ENCODE results near the gene PPBP. TPM values are rescaled to one million over a fixed set of nuclear protein-coding genes. Genes with fewer than 3 reads are reported as not detected.

The PPBP gene
- total RNA-seq, 1 experiment from 2014 or later = not detected

DNA sequence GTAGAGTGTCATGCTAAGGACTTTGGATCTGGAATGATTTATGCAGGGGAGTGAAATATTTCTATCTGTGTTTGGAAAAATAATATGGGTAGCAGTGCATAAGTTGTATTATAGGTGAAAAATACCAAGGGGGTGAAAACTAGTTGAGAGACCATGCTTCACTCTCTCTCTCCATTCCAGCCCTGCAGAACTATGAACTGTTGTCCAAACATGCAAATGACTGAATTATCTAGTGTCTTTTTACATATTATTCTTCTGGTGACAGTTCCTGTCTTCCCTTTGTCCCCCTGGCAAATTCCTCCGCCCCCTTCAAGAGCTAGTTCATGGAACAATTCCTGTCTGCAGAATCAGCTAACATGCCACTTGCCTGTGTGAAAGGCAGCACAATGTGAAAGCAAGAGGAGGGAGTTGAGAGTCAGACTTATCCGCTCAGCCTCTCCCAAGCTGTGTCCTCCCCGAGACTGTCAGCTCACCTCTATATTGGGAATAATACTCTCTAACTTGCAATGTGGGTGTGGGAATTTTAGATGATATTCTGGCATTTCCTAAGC, 8.5 kb downstream of the PPBP start:
- Histone ChIP-seq H3K4me3 (replicated peaks in 1 of 2; ENCODE audit: low read depth in 1 of 2, low read length in 2 of 2) (no peak overlapping the region), H3K9ac (ENCODE audit: low read length) (no peak overlapping the region), H4K20me1 (ENCODE audit: insufficient read depth) (no peaks in the 10 kb centered on the region), H3K9me3 (ENCODE audit: control insufficient read depth in 1 of 2, insufficient read depth in 1 of 2, low read depth in 1 of 2, low read length in 2 of 2) (no peaks in the 10 kb centered on the region), H3K79me2 (ENCODE audit: insufficient read depth, low read length) (no peaks in the 10 kb centered on the region), H3K27me3 (ENCODE audit: insufficient read depth, low read length) (no peaks in the 10 kb centered on the region), H3K36me3 (ENCODE audit: control insufficient read depth in 1 of 2, insufficient read depth in 2 of 2, low read length in 2 of 2) (no peaks in the 10 kb centered on the region), H2AFZ (ENCODE audit: low read depth, low read length, poor library complexity, severe bottlenecking) (no peak overlapping the region), H3K4me1 (ENCODE audit: control insufficient read depth in 1 of 2, insufficient read depth in 2 of 2, low read length in 2 of 2) (no peaks in the 10 kb centered on the region), H3K27ac (ENCODE audit: low read depth, low read length) (no peak overlapping the region), H3K9me2 (ENCODE audit: insufficient read depth) (no peaks in the 10 kb centered on the region), H3K4me2 (ENCODE audit: low read length) (no peak overlapping the region)
- BruUV-seq (replicated peaks) = no TSS peak
- TF ChIP-seq TCF7L2 (IDR thresholded peaks at IDR 0.05; ENCODE audit: borderline replicate concordance, extremely low read depth, insufficient read depth, insufficient read length) = no peak
- no peak for TF ChIP-seq YY1 (IDR thresholded peaks at IDR 0.05; ENCODE audit: extremely low read depth, insufficient replicate concordance, low read depth, low read length)
- TF ChIP-seq JUND (IDR thresholded peaks at IDR 0.05) = no peak
- no peak for TF ChIP-seq CEBPB (IDR thresholded peaks at IDR 0.05; ENCODE audit: low read depth)
- TF ChIP-seq, protein P1, sequence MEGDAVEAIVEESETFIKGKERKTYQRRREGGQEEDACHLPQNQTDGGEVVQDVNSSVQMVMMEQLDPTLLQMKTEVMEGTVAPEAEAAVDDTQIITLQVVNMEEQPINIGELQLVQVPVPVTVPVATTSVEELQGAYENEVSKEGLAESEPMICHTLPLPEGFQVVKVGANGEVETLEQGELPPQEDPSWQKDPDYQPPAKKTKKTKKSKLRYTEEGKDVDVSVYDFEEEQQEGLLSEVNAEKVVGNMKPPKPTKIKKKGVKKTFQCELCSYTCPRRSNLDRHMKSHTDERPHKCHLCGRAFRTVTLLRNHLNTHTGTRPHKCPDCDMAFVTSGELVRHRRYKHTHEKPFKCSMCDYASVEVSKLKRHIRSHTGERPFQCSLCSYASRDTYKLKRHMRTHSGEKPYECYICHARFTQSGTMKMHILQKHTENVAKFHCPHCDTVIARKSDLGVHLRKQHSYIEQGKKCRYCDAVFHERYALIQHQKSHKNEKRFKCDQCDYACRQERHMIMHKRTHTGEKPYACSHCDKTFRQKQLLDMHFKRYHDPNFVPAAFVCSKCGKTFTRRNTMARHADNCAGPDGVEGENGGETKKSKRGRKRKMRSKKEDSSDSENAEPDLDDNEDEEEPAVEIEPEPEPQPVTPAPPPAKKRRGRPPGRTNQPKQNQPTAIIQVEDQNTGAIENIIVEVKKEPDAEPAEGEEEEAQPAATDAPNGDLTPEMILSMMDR (IDR thresholded peaks at IDR 0.05 in 2 of 3, conservative IDR thresholded peaks at IDR 0.05 in 1 of 3; ENCODE audit: borderline replicate concordance in 1 of 3, insufficient read depth in 1 of 3, low read depth in 2 of 3, low read length in 2 of 3) = no peak
- no peak for TF ChIP-seq EZH2 (IDR thresholded peaks at IDR 0.05)
- no peak for TF ChIP-seq POLR2AphosphoS5 (IDR thresholded peaks at IDR 0.05; ENCODE audit: low read depth, low read length)
- TF ChIP-seq ELF1 (IDR thresholded peaks at IDR 0.05; ENCODE audit: borderline replicate concordance, low read depth) = no peak
- TF ChIP-seq, protein P2, sequence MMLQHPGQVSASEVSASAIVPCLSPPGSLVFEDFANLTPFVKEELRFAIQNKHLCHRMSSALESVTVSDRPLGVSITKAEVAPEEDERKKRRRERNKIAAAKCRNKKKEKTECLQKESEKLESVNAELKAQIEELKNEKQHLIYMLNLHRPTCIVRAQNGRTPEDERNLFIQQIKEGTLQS (IDR thresholded peaks at IDR 0.05) = no peak
- TF ChIP-seq SRF (IDR thresholded peaks at IDR 0.05; ENCODE audit: low read depth) = no peak
- no peak for TF ChIP-seq EZH2phosphoT487 (IDR thresholded peaks at IDR 0.05; ENCODE audit: borderline replicate concordance)
- TF ChIP-seq ZNF274 (IDR thresholded peaks at IDR 0.05; ENCODE audit: low read depth, low read length) = no peak
- no peak for TF ChIP-seq CBX3 (IDR thresholded peaks at IDR 0.05; ENCODE audit: low read depth)
- TF ChIP-seq, protein P3, sequence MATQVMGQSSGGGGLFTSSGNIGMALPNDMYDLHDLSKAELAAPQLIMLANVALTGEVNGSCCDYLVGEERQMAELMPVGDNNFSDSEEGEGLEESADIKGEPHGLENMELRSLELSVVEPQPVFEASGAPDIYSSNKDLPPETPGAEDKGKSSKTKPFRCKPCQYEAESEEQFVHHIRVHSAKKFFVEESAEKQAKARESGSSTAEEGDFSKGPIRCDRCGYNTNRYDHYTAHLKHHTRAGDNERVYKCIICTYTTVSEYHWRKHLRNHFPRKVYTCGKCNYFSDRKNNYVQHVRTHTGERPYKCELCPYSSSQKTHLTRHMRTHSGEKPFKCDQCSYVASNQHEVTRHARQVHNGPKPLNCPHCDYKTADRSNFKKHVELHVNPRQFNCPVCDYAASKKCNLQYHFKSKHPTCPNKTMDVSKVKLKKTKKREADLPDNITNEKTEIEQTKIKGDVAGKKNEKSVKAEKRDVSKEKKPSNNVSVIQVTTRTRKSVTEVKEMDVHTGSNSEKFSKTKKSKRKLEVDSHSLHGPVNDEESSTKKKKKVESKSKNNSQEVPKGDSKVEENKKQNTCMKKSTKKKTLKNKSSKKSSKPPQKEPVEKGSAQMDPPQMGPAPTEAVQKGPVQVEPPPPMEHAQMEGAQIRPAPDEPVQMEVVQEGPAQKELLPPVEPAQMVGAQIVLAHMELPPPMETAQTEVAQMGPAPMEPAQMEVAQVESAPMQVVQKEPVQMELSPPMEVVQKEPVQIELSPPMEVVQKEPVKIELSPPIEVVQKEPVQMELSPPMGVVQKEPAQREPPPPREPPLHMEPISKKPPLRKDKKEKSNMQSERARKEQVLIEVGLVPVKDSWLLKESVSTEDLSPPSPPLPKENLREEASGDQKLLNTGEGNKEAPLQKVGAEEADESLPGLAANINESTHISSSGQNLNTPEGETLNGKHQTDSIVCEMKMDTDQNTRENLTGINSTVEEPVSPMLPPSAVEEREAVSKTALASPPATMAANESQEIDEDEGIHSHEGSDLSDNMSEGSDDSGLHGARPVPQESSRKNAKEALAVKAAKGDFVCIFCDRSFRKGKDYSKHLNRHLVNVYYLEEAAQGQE (IDR thresholded peaks at IDR 0.05; ENCODE audit: low read depth) = no peak
- RAD21 ChIA-PET (ENCODE audit: low non-redundant PET in 1 of 2, low total read pairs in 2 of 2, uncharacterized antibody in 2 of 2, unreplicated experiment in 2 of 2) = no interaction called here
- CTCF ChIA-PET = interaction anchor here (1.0 kb wide), 1 partner anchor 15 kb away, joined by 5 read pairs; no protein-coding TSS in a partner anchor
- POLR2A ChIA-PET = no interaction called here
- ATAC-seq (no peak), DNase-seq (ENCODE audit: low read depth, low spot score) (no peak)
- intact Hi-C loops (cut with micrococcal nuclease) = no loop called here
